ENCODE data around the gene TMEM187. TPM values are rescaled to one million over a fixed set of nuclear protein-coding genes. Genes with fewer than 3 reads are reported as not detected.

TMEM187 gene
- total RNA-seq, 1 donor from 2014 or later = 4.3 TPM

GRCh38 chrX:153960077-153960476 is 12.5 kb upstream of the TMEM187 start:
- H3K4me3 ChIP-seq (ENCODE audit: low read depth, low read length) = no peak overlapping the region
- no peak for TF ChIP-seq CTCF (conservative IDR thresholded peaks at IDR 0.05; ENCODE audit: low read depth, low read length)
- DNase-seq (ENCODE audit: low read depth) = no peak

- TF ChIP-seq CTCF (conservative IDR thresholded peaks at IDR 0.05; ENCODE audit: low read depth, low read length) = no peak
- no peak for DNase-seq (ENCODE audit: low read depth)
- no peak overlapping the region for H3K4me3 ChIP-seq (ENCODE audit: low read depth, low read length)
Observed at GRCh38 chrX:153960786-153961185, 11.8 kb upstream of the TMEM187 start.

- no peak for TF ChIP-seq CTCF (conservative IDR thresholded peaks at IDR 0.05; ENCODE audit: low read depth, low read length)
- H3K4me3 ChIP-seq (ENCODE audit: low read depth, low read length) = no peak overlapping the region
- DNase-seq (ENCODE audit: low read depth) = no peak
Observed at GRCh38 chrX:153961292-153961691, 11.3 kb upstream of the TMEM187 start.

GRCh38 chrX:153963546-153963945 is 9.0 kb upstream of the TMEM187 start:
- H3K4me3 ChIP-seq (ENCODE audit: low read depth, low read length) = no peak overlapping the region
- DNase-seq (ENCODE audit: low read depth) = no peak
- no peak for TF ChIP-seq CTCF (conservative IDR thresholded peaks at IDR 0.05; ENCODE audit: low read depth, low read length)

- no peak overlapping the region for H3K4me3 ChIP-seq (ENCODE audit: low read depth, low read length)
- no peak for DNase-seq (ENCODE audit: low read depth)
- no peak for TF ChIP-seq CTCF (conservative IDR thresholded peaks at IDR 0.05; ENCODE audit: low read depth, low read length)
Observed at GRCh38 chrX:153964105-153964504, 8.4 kb upstream of the TMEM187 start.

GRCh38 chrX:153965406-153965805 is 7.1 kb upstream of the TMEM187 start:
- no peak for TF ChIP-seq CTCF (conservative IDR thresholded peaks at IDR 0.05; ENCODE audit: low read depth, low read length)
- no peak for DNase-seq (ENCODE audit: low read depth)
- no peak overlapping the region for H3K4me3 ChIP-seq (ENCODE audit: low read depth, low read length)

- no peak for TF ChIP-seq CTCF (conservative IDR thresholded peaks at IDR 0.05; ENCODE audit: low read depth, low read length)
- H3K4me3 ChIP-seq (ENCODE audit: low read depth, low read length) = no peak overlapping the region
- DNase-seq (ENCODE audit: low read depth) = no peak
Observed at GRCh38 chrX:153966283-153966688, 6.3 kb upstream of the TMEM187 start.

Data from epithelial cell of proximal tubule (primary cell).